NCI-H748 (cell line): ENCODE measurements around the gene DNAJB1.

Experiments
- DNase-seq: peaks from one replicate; lab custom pipeline; 2025; ENCODE audit not compliant: unreplicated experiment; lab: John Stamatoyannopoulos, UW

Gene DNAJB1

GRCh38 chr19:14473978-14474578 is 44.1 kb downstream of the DNAJB1 start:
- no peak for DNase-seq

- DNase-seq = no peak
Measured at GRCh38 chr19:14473073-14473977, 44.9 kb downstream of the DNAJB1 start.

GRCh38 chr19:14472202-14472938 is 45.8 kb downstream of the DNAJB1 start:
- DNase-seq = peak; percentile 82

GRCh38 chr19:14471436-14472187 is 46.6 kb downstream of the DNAJB1 start:
- no peak for DNase-seq

- DNase-seq = no peak
Measured at GRCh38 chr19:14470031-14470876, 47.9 kb downstream of the DNAJB1 start.

- DNase-seq = no peak
Measured at GRCh38 chr19:14467816-14468215, 50.4 kb downstream of the DNAJB1 start.

GRCh38 chr19:14467391-14467790 is 50.8 kb downstream of the DNAJB1 start:
- no peak for DNase-seq
